HCT116 (cell line): ENCODE measurements around the gene ARNT2. TPM values are rescaled to one million over a fixed set of nuclear protein-coding genes. Genes with fewer than 3 reads are reported as not detected.

Experiments
- ATAC-seq: fragments of 200-7000 bp; cut with Tn5 transposase; 2 replicates; pipeline ENCODE4 v1.9.1; 2020; ENCODE audit warnings: mild to moderate bottlenecking, moderate library complexity
- BruUV-seq: library from RNA; stranded (reverse); fragments of 400-500 nt; replicated peaks from 2 replicates; lab custom pipeline; 2021; lab: Mats Ljungman, UMichigan
- CTCF ChIA-PET: fragments of 300-600 bp; sonication (Branson Sonifier 250); formaldehyde crosslinking; loops from one replicate; lab custom pipeline; 2021; ENCODE audit warnings: antibody characterized with exemption; lab: Charles Lee
- POLR2A ChIA-PET: fragments of 300-600, 350-600 bp; sonication (Branson Sonifier 250); formaldehyde crosslinking; loops from one replicate; lab custom pipeline; 2021; ENCODE audit warnings: antibody characterized with exemption; lab: Charles Lee
- RAD21 ChIA-PET, 2 experiments: fragments of 300-600 bp; sonication (Branson Sonifier 250); formaldehyde crosslinking; loops; one replicate each; lab custom pipeline; 2023; ENCODE audit warnings: low total read pairs in 2 of 2; ENCODE audit not compliant: uncharacterized antibody in 2 of 2, unreplicated experiment in 2 of 2, low non-redundant PET in 1 of 2; lab: Charles Lee
- DNase-seq: peaks from one replicate; pipeline ENCODE4 v3.0.0-alpha.2; 2010; ENCODE audit warnings: low read depth, low spot score
- H2AFZ ChIP-seq: fragments of 200-600 bp; shearing (Covaris generic), sonication (generic); 2 replicates; pipeline ENCODE4 v1.6.1; 2017; ENCODE audit warnings: low read depth, mixed run types, mixed read lengths, antibody characterized with exemption, low read length; ENCODE audit not compliant: poor library complexity, severe bottlenecking
- H3K27ac ChIP-seq: 2 replicates; pipeline ENCODE4 v1.5.1; 2012; ENCODE audit warnings: low read depth, low read length
- H3K27me3 ChIP-seq: fragments of 200-600 bp; sonication (generic); 2 replicates; pipeline ENCODE4 v1.6.1; 2016; ENCODE audit warnings: mixed run types, low read length, mixed read lengths; ENCODE audit not compliant: insufficient read depth
- H3K36me3 ChIP-seq, 2 experiments: fragments of 200-500 bp in 1 of 2; fragments of 200-600 bp in 1 of 2; sonication (Bioruptor generic) in 1 of 2; sonication (generic) in 1 of 2; 2 replicates each; pipeline versions ENCODE4 v1.5.1 to v1.6.1; 2014 to 2016; ENCODE audit warnings: low read length in 2 of 2, inconsistent platforms in 1 of 2, mixed read lengths in 1 of 2, mixed run types in 1 of 2; ENCODE audit not compliant: insufficient read depth in 2 of 2, control insufficient read depth in 1 of 2
- H3K4me1 ChIP-seq, 2 experiments: fragments of 200-600 bp in 1 of 2; sonication (generic) in 1 of 2; 2 replicates each; pipeline versions ENCODE4 v1.5.1 to v1.6.1; 2012 to 2017; ENCODE audit warnings: low read length in 2 of 2, inconsistent platforms in 1 of 2, mild to moderate bottlenecking in 1 of 2, mixed read lengths in 1 of 2, mixed run types in 1 of 2, moderate library complexity in 1 of 2; ENCODE audit not compliant: insufficient read depth in 2 of 2, control insufficient read depth in 1 of 2
- H3K4me2 ChIP-seq: fragments of 200-600 bp; sonication (generic); 2 replicates; pipeline ENCODE4 v1.6.1; 2017; ENCODE audit warnings: mixed run types, low read length, mixed read lengths
- H3K4me3 ChIP-seq, 2 experiments: fragments of 200-600 bp in 1 of 2; sonication (generic) in 1 of 2; replicated peaks in 1 of 2; 2 replicates each; pipeline ENCODE4 v1.5.1; 2011 to 2016; ENCODE audit warnings: low read length in 2 of 2, control low read depth in 1 of 2, low read depth in 1 of 2, mild to moderate bottlenecking in 1 of 2, mixed read lengths in 1 of 2, mixed run types in 1 of 2
- H3K79me2 ChIP-seq: fragments of 200-600 bp; sonication (generic); 2 replicates; pipeline ENCODE4 v1.6.1; 2017; ENCODE audit warnings: mild to moderate bottlenecking, mixed run types, low read length, moderate library complexity, mixed read lengths; ENCODE audit not compliant: insufficient read depth
- H3K9ac ChIP-seq: fragments of 200-600 bp; sonication (generic); 2 replicates; pipeline ENCODE4 v1.6.1; 2016; ENCODE audit warnings: low read length, mixed read lengths
- H3K9me2 ChIP-seq: fragments of 200-600 bp; sonication (generic), shearing (Covaris generic); 2 replicates; pipeline ENCODE4 v1.6.1; 2017; ENCODE audit warnings: mixed run types, mild to moderate bottlenecking, moderate library complexity; ENCODE audit not compliant: insufficient read depth
- H3K9me3 ChIP-seq, 2 experiments: fragments of 200-500 bp in 1 of 2; fragments of 200-600 bp in 1 of 2; sonication (Bioruptor generic) in 1 of 2; sonication (generic) in 1 of 2; 2 replicates each; pipeline ENCODE4 v1.6.1; 2014 to 2017; ENCODE audit warnings: low read length in 2 of 2, mixed read lengths in 2 of 2, inconsistent platforms in 1 of 2, low read depth in 1 of 2, mild to moderate bottlenecking in 1 of 2, mixed run types in 1 of 2, moderate library complexity in 1 of 2; ENCODE audit not compliant: control insufficient read depth in 1 of 2, insufficient read depth in 1 of 2
- H4K20me1 ChIP-seq: fragments of 200-600 bp; sonication (generic), shearing (Covaris generic); 2 replicates; pipeline ENCODE4 v1.6.1; 2017; ENCODE audit warnings: mixed run types, mild to moderate bottlenecking, moderate library complexity; ENCODE audit not compliant: insufficient read depth
- CEBPB ChIP-seq: IDR thresholded peaks from 2 replicates; pipeline ENCODE4 v1.6.1; 2012; ENCODE audit warnings: low read depth
- CTCF ChIP-seq, 3 experiments: fragments of 200-600 bp in 1 of 3; sonication (generic) in 1 of 3; IDR thresholded peaks in 2 of 3; conservative IDR thresholded peaks in 1 of 3; 2 replicates each; pipeline ENCODE4 v1.5.1; 2012 to 2017; ENCODE audit warnings: low read depth in 2 of 3, low read length in 2 of 3, antibody characterized with exemption in 1 of 3, borderline replicate concordance in 1 of 3, control low read depth in 1 of 3, mild to moderate bottlenecking in 1 of 3, mixed read lengths in 1 of 3, mixed run types in 1 of 3, moderate library complexity in 1 of 3; ENCODE audit not compliant: insufficient read depth in 1 of 3
- EGR1 ChIP-seq: IDR thresholded peaks from 2 replicates; pipeline ENCODE4 v1.6.1; 2012; ENCODE audit warnings: low read depth
- FOSL1 ChIP-seq: IDR thresholded peaks from 2 replicates; pipeline ENCODE4 v1.6.1; 2012; ENCODE audit warnings: low read depth
- JUND ChIP-seq: IDR thresholded peaks from 2 replicates; pipeline ENCODE4 v1.6.1; 2012
- MAX ChIP-seq: IDR thresholded peaks from 2 replicates; pipeline ENCODE4 v1.6.1; 2012
- REST ChIP-seq: IDR thresholded peaks from 2 replicates; pipeline ENCODE4 v1.6.1; 2012; ENCODE audit warnings: low read depth
- SIN3A ChIP-seq: IDR thresholded peaks from 2 replicates; pipeline ENCODE4 v1.6.1; 2012; ENCODE audit warnings: low read depth
- SP1 ChIP-seq: IDR thresholded peaks from 2 replicates; pipeline ENCODE4 v1.6.1; 2012; ENCODE audit warnings: low read depth
- TCF7L2 ChIP-seq: IDR thresholded peaks from 2 replicates; pipeline ENCODE4 v1.7.0; 2011; ENCODE audit warnings: borderline replicate concordance, inconsistent platforms; ENCODE audit not compliant: insufficient read depth, insufficient read length; ENCODE audit errors: extremely low read depth
- YY1 ChIP-seq: IDR thresholded peaks from 2 replicates; pipeline ENCODE4 v1.6.1; 2011; ENCODE audit warnings: low read length, low read depth, moderate library complexity, mild to moderate bottlenecking; ENCODE audit not compliant: insufficient replicate concordance; ENCODE audit errors: extremely low read depth
- intact Hi-C: fragments of 100-400 bp; cut with micrococcal nuclease; formaldehyde crosslinking; loops from 2 replicates; pipeline ENCODE4 v1.10.0; 2022
- total RNA-seq: library from RNA; stranded (reverse); gene quantifications from one replicate; pipeline ENCODE4 v1.2.1, GENCODE V29; 2021; ENCODE audit not compliant: unreplicated experiment

The ARNT2 gene
- total RNA-seq, 1 experiment from 2014 or later, result 3.0 TPM

GRCh38 chr15:80480171-80480811 lies 76.1 kb downstream of the ARNT2 start:
- no peaks in the 10 kb centered on the region for H3K79me2 ChIP-seq
- no peak overlapping the region for H2AFZ ChIP-seq
- no peak overlapping the region for H3K27ac ChIP-seq
- TF ChIP-seq CEBPB, result no peak
- no peak for TF ChIP-seq REST
- TF ChIP-seq SIN3A, result no peak
- TF ChIP-seq MAX, result no peak
- TF ChIP-seq CTCF (IDR thresholded peaks at IDR 0.05 in 2 of 3, conservative IDR thresholded peaks at IDR 0.05 in 1 of 3; ENCODE audit: borderline replicate concordance in 1 of 3, insufficient read depth in 1 of 3, low read depth in 2 of 3, low read length in 2 of 3), result no peak
- TF ChIP-seq EGR1, result no peak
- TF ChIP-seq YY1, result no peak
- TF ChIP-seq SP1, result no peak
- no peak for TF ChIP-seq JUND
- TF ChIP-seq FOSL1, result no peak
- no peak for TF ChIP-seq TCF7L2
- intact Hi-C loops, result no loop called here
- H3K9ac ChIP-seq, result no peak overlapping the region
- DNase-seq, result no peak
- ATAC-seq, result no peak
- POLR2A ChIA-PET, result no interaction called here
- no peaks in the 10 kb centered on the region for H3K27me3 ChIP-seq
- H3K4me1 ChIP-seq, result peaks cover 2 to 5% of the 10 kb centered on the region in 2 experiments; a peak in 3 of 4 replicates
- CTCF ChIA-PET, result no interaction called here
- no TSS peak for BruUV-seq
- RAD21 ChIA-PET, result no interaction called here
- H3K9me2 ChIP-seq, result no peaks in the 10 kb centered on the region
- no peaks in the 10 kb centered on the region for H3K36me3 ChIP-seq
- H3K9me3 ChIP-seq, result no peaks in the 10 kb centered on the region
- no peak overlapping the region for H3K4me2 ChIP-seq
- H3K4me3 ChIP-seq, result no peak overlapping the region
- no peaks in the 10 kb centered on the region for H4K20me1 ChIP-seq
